Nephron (organoid): ENCODE results near the gene SUN2.

Experiments used
- H3K27ac Mint-ChIP-seq, 3 experiments: 2 replicates each; pipeline ENCODE4 v1.8.0; 2020; ENCODE audit warnings: mixed read lengths in 3 of 3, mild to moderate bottlenecking in 2 of 3, moderate library complexity in 1 of 3
- H3K27me3 Mint-ChIP-seq: 2 replicates; pipeline ENCODE4 v1.8.0; 2021; ENCODE audit warnings: low read depth, mild to moderate bottlenecking, moderate library complexity, mixed read lengths
- H3K36me3 Mint-ChIP-seq: 2 replicates; pipeline ENCODE4 v1.8.0; 2020; ENCODE audit warnings: low read depth, mixed read lengths
- H3K4me1 Mint-ChIP-seq: 2 replicates; pipeline ENCODE4 v1.8.0; 2020; ENCODE audit warnings: mixed read lengths
- H3K4me3 Mint-ChIP-seq, 3 experiments: 2 replicates each; pipeline ENCODE4 v1.8.0; 2020; ENCODE audit warnings: mild to moderate bottlenecking in 3 of 3, mixed read lengths in 3 of 3, moderate library complexity in 2 of 3
- H3K9me3 Mint-ChIP-seq: 2 replicates; pipeline ENCODE4 v1.8.0; 2020; ENCODE audit warnings: mixed read lengths
- CTCF ChIP-seq, 3 experiments: fragments of 200-600 bp; sonication (generic); IDR thresholded peaks; one replicate each; pipeline ENCODE4 v1.5.0; 2021; ENCODE audit warnings: antibody characterized with exemption in 3 of 3; ENCODE audit not compliant: unreplicated experiment in 3 of 3

Gene SUN2

GRCh38 chr22:38717244-38717643, 38.6 kb downstream of the SUN2 start:
- Mint-ChIP-seq H3K4me3 (peak overlapping the region in 1 of 3 experiments; percentile 4), H3K27me3 (no peaks in the 10 kb centered on the region), H3K36me3 (peaks cover 35% of the 10 kb centered on the region), H3K4me1 (peaks cover 60% of the 10 kb centered on the region), H3K27ac (peak overlapping the region; percentile 71 to 85 (median 83)), H3K9me3 (no peaks in the 10 kb centered on the region)
- TF ChIP-seq CTCF (IDR thresholded peaks at IDR 0.05; ENCODE audit: unreplicated experiment in 3 of 3), result no peak

- H3K27me3 Mint-ChIP-seq, result no peaks in the 10 kb centered on the region
- peaks cover 64% of the 10 kb centered on the region for H3K4me1 Mint-ChIP-seq
- H3K27ac Mint-ChIP-seq, result peak overlapping the region; percentile 71 to 85 (median 83)
- H3K9me3 Mint-ChIP-seq, result no peaks in the 10 kb centered on the region
- H3K36me3 Mint-ChIP-seq, result peaks cover 32% of the 10 kb centered on the region
- TF ChIP-seq CTCF (IDR thresholded peaks at IDR 0.05; ENCODE audit: unreplicated experiment in 3 of 3), result no peak
- peak overlapping the region in 2 of 3 experiments; percentile 23 to 25 for H3K4me3 Mint-ChIP-seq
Observed at GRCh38 chr22:38716826-38717225, 39.0 kb downstream of the SUN2 start.

- Mint-ChIP-seq H3K4me3 (peak overlapping the region in 1 of 3 experiments; percentile 6), H3K9me3 (no peaks in the 10 kb centered on the region), H3K4me1 (peaks cover 66% of the 10 kb centered on the region), H3K27me3 (no peaks in the 10 kb centered on the region), H3K27ac (peak overlapping the region in 1 of 3 experiments; percentile 71), H3K36me3 (peaks cover 27% of the 10 kb centered on the region)
- TF ChIP-seq CTCF (IDR thresholded peaks at IDR 0.05; ENCODE audit: unreplicated experiment in 3 of 3), result no peak
Observed at GRCh38 chr22:38716271-38716670, 39.5 kb downstream of the SUN2 start.

GRCh38 chr22:38715852-38716251, 39.9 kb downstream of the SUN2 start:
- Mint-ChIP-seq H3K36me3 (peaks cover 25% of the 10 kb centered on the region), H3K4me3 (no peak overlapping the region), H3K27ac (peak overlapping the region in 2 of 3 experiments; percentile 79 to 84), H3K9me3 (no peaks in the 10 kb centered on the region), H3K4me1 (peaks cover 70% of the 10 kb centered on the region), H3K27me3 (no peaks in the 10 kb centered on the region)
- no peak for TF ChIP-seq CTCF (IDR thresholded peaks at IDR 0.05; ENCODE audit: unreplicated experiment in 3 of 3)

- Mint-ChIP-seq H3K27ac (peak overlapping the region; percentile 79 to 88 (median 84)), H3K4me3 (peak overlapping the region; percentile 1 to 37 (median 15)), H3K27me3 (no peaks in the 10 kb centered on the region), H3K9me3 (no peaks in the 10 kb centered on the region), H3K36me3 (peaks cover 25% of the 10 kb centered on the region), H3K4me1 (peaks cover 73% of the 10 kb centered on the region)
- no peak for TF ChIP-seq CTCF (IDR thresholded peaks at IDR 0.05; ENCODE audit: unreplicated experiment in 3 of 3)
Observed at GRCh38 chr22:38715176-38715764, 40.5 kb downstream of the SUN2 start.

- Mint-ChIP-seq H3K9me3 (no peaks in the 10 kb centered on the region), H3K27ac (peak overlapping the region; percentile 79 to 83 (median 81)), H3K36me3 (peaks cover 25% of the 10 kb centered on the region), H3K4me1 (peaks cover 73% of the 10 kb centered on the region), H3K4me3 (peak overlapping the region in 1 of 3 experiments; percentile 2), H3K27me3 (no peaks in the 10 kb centered on the region)
- no peak for TF ChIP-seq CTCF (IDR thresholded peaks at IDR 0.05; ENCODE audit: unreplicated experiment in 3 of 3)
Observed at GRCh38 chr22:38713921-38714320, 41.9 kb downstream of the SUN2 start.
